Left lung (tissue), 10 donors: ENCODE measurements around the gene ERC2. TPM values are rescaled to one million over a fixed set of nuclear protein-coding genes. Genes with fewer than 3 reads are reported as not detected.
A peak's percentile ranks its signal among the peaks of the same experiment; 100 is the strongest.

ENCODE experiments used
- ATAC-seq: fragments of 200-7000 bp; cut with Tn5 transposase; one replicate; pipeline ENCODE4 v1.9.1; 2020; ENCODE audit warnings: moderate library complexity
- DNase-seq, 4 donors: peaks; one replicate each; pipeline ENCODE4 v3.0.0-alpha.2; 2013 to 2020
- H3K27ac ChIP-seq, 2 donors: fragments of 200-600 bp; sonication (generic) in 1 of 2; one replicate each; pipeline versions ENCODE4 v1.5.0 to v1.8.0; 2020 to 2021
- H3K27me3 ChIP-seq, 2 donors: fragments of 200-600 bp; sonication (generic) in 1 of 2; one replicate each; pipeline versions ENCODE4 v1.5.0 to v1.8.0; 2020 to 2021
- H3K36me3 ChIP-seq, 2 donors: fragments of 200-600 bp; sonication (generic) in 1 of 2; one replicate each; pipeline versions ENCODE4 v1.5.0 to v1.8.0; 2020 to 2021
- H3K4me1 ChIP-seq, 2 donors: fragments of 200-600 bp; one replicate each; pipeline ENCODE4 v1.8.0; 2021
- H3K4me3 ChIP-seq, 2 donors: fragments of 200-600 bp; sonication (generic) in 1 of 2; one replicate each; pipeline versions ENCODE4 v1.5.0 to v1.8.0; 2020 to 2021; ENCODE audit warnings: mild to moderate bottlenecking in 1 of 2
- H3K9me3 ChIP-seq, 2 donors: fragments of 200-600 bp; sonication (generic) in 1 of 2; one replicate each; pipeline versions ENCODE4 v1.5.0 to v1.8.0; 2020 to 2021
- intact Hi-C, 2 donors: fragments of 100-400 bp; cut with DNase I; formaldehyde crosslinking; loops; one replicate each; pipeline versions ENCODE4 v1.11.2 to v1.14.2; 2022
- polyA plus RNA-seq, 6 donors: library from polyadenylated mRNA; unstranded; fragments of 120-200 nt; gene quantifications; one replicate each; pipeline ENCODE4 v1.2.1, GENCODE V29; 2013; ENCODE audit not compliant: insufficient read length in 6 of 6
- total RNA-seq, 2 donors: library from RNA; stranded (reverse); fragmentation: NEBNext Ultra II Directional; extraction: Animal tissue kit (Norgen Biotek cat#: 25700); gene quantifications; one replicate each; pipeline ENCODE4 v1.2.1, GENCODE V29; 2021
- TF ChIP-seq, protein P1 (sequence below), 2 donors: fragments of 200-600 bp; sonication (generic) in 1 of 2; IDR thresholded peaks; one replicate each; pipeline versions ENCODE4 v1.5.0 to v1.8.0; 2021; ENCODE audit warnings: antibody characterized with exemption in 2 of 2
- donor health status: DM: no; HTN: yes; CAD: no.
- donor health status: DM: no; HTN: no; CAD: no.

ERC2 gene
- total and polyA plus RNA-seq, 8 donors = 1.6 to 3.3 (median 2.1) TPM

DNA sequence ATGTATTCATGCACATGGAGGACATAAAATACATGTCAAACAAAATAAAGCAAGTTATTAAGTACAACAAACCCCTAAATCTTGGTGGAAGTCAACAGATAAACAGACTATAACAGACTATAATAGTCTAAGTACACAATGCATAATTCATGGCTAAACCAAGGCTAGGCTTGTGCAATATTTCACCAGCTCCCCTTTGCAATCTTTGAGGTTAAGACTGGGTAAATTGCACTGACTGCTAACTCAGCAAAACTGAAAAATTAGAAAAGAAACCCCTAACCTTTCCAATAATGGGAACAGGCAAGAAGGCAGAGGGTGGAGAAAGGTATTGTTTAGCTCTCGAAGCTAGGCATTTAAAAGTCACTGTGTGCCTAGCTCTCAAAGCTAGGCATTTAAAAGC lies 676.3 kb downstream of the ERC2 start:
- no peaks in the 10 kb centered on the region for H3K36me3 ChIP-seq
- H3K9me3 ChIP-seq = no peaks in the 10 kb centered on the region
- H3K27me3 ChIP-seq = no peaks in the 10 kb centered on the region
- H3K4me3 ChIP-seq = no peak overlapping the region
- H3K4me1 ChIP-seq = no peaks in the 10 kb centered on the region
- ATAC-seq (peak; percentile 35), DNase-seq (no peak)
- intact Hi-C loops = no loop called here
- H3K27ac ChIP-seq = no peak overlapping the region
- TF ChIP-seq, protein P1, sequence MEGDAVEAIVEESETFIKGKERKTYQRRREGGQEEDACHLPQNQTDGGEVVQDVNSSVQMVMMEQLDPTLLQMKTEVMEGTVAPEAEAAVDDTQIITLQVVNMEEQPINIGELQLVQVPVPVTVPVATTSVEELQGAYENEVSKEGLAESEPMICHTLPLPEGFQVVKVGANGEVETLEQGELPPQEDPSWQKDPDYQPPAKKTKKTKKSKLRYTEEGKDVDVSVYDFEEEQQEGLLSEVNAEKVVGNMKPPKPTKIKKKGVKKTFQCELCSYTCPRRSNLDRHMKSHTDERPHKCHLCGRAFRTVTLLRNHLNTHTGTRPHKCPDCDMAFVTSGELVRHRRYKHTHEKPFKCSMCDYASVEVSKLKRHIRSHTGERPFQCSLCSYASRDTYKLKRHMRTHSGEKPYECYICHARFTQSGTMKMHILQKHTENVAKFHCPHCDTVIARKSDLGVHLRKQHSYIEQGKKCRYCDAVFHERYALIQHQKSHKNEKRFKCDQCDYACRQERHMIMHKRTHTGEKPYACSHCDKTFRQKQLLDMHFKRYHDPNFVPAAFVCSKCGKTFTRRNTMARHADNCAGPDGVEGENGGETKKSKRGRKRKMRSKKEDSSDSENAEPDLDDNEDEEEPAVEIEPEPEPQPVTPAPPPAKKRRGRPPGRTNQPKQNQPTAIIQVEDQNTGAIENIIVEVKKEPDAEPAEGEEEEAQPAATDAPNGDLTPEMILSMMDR (IDR thresholded peaks at IDR 0.05) = no peak

DNA sequence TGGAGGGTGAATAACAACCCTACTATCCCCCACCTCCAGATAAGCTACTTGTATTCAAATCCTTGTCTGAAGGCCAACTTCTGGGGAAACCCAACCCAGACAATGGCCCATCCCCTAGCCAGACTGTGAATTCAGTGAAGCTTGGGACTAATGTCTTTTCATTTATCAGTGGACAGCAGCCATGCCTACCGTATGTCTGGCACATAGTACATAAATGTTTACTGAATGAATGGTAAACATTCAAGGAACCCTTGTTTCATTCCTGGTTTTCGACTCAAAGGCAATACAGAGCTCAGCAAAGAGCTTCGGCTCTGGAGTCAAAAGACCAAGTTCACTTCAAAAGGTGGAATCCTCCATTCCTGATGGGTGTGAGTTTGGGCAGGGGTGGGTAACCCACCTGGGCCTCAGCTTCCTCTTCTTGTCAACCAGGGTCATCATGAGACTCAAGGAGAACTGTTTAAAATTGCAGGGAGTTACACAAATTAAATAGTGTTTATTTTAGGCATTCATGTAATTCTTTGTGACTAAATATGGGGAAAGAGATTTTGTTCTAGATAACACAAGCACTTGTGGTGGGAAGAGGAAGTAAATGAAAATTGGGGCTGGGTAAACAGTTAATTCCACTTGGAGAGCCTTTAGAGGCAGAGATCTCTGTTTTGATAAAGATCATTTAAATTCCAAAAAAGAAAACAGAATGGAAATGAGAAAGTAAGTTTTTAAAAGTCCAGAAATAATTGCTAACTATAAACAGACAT lies 677.5 kb downstream of the ERC2 start:
- DNase-seq (no peak), ATAC-seq (peak; percentile 71)
- TF ChIP-seq, protein P1 (IDR thresholded peaks at IDR 0.05) = no peak
- H3K4me3 ChIP-seq = no peak overlapping the region
- no peaks in the 10 kb centered on the region for H3K27me3 ChIP-seq
- H3K36me3 ChIP-seq = no peaks in the 10 kb centered on the region
- intact Hi-C loops = no loop called here
- H3K27ac ChIP-seq = peak overlapping the region in 1 of 2 donors; percentile 23
- no peaks in the 10 kb centered on the region for H3K4me1 ChIP-seq
- H3K9me3 ChIP-seq = no peaks in the 10 kb centered on the region

DNA sequence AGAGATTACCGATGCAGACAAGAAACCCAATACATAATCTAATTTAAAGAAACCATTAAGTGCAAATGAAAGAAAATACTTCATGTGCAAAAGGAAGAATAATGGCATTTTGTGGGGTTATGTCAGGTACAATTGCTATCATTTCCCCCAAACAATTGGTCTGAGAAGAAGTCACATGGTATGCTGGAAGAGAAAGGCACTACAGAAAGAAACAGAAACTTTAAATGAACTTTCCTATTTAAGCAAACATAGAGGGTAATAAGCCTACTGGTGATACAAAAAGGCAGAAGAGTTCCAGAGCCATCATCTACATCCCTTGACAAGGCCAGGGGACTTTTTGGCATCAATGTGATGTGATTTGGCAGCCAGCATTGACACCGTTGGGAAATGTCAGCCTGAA lies 678.8 kb downstream of the ERC2 start:
- DNase-seq (no peak), ATAC-seq (no peak)
- H3K4me1 ChIP-seq = no peaks in the 10 kb centered on the region
- no peak overlapping the region for H3K4me3 ChIP-seq
- H3K9me3 ChIP-seq = no peaks in the 10 kb centered on the region
- H3K27ac ChIP-seq = no peak overlapping the region
- no peaks in the 10 kb centered on the region for H3K36me3 ChIP-seq
- TF ChIP-seq, protein P1 (IDR thresholded peaks at IDR 0.05) = no peak
- no peaks in the 10 kb centered on the region for H3K27me3 ChIP-seq
- intact Hi-C loops = no loop called here

DNA sequence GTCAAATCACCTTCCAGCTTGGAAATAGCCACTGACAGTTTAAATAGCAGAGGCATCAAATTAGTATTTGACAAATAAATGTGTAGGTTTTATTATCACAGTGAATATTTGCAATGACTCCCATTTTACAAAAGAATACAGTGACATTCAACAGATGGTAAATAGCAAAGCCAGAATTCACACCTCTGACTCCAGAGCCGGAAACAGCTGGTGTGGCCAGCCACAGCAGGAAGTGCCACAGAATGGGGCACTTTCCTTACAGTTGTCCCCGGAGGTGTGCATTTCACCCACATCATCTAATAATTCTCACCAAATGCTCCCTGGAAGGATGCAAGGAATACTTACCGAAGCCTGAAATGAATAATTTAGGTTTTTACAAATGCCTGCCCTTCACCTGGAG lies 685.5 kb downstream of the ERC2 start:
- no peak overlapping the region for H3K4me3 ChIP-seq
- intact Hi-C loops = no loop called here
- ATAC-seq (no peak), DNase-seq (no peak)
- TF ChIP-seq, protein P1 (IDR thresholded peaks at IDR 0.05) = no peak
- H3K36me3 ChIP-seq = no peaks in the 10 kb centered on the region
- H3K27ac ChIP-seq = no peak overlapping the region
- H3K27me3 ChIP-seq = no peaks in the 10 kb centered on the region
- H3K4me1 ChIP-seq = no peaks in the 10 kb centered on the region
- H3K9me3 ChIP-seq = no peaks in the 10 kb centered on the region

DNA sequence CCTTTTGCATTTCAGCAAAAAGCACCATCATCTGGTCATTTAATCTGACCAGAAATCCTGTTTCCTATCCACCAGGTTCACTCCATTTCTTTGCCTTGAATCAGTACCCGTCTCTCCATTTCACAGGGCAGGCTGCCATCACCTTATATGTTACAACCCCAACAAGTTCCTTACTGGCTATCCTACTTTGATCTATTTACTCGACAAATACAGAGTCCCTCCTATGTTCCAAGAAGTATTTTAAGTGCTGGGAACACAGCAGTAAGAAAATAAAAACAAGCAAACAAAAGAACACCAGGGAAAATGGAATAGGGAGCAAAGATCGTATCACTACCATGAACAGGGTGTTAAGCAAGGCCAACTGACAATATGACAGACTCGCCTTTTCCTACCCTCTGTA lies 685.9 kb downstream of the ERC2 start:
- no peaks in the 10 kb centered on the region for H3K9me3 ChIP-seq
- H3K4me1 ChIP-seq = no peaks in the 10 kb centered on the region
- intact Hi-C loops = no loop called here
- ATAC-seq = no peak
- TF ChIP-seq, protein P1 (IDR thresholded peaks at IDR 0.05) = no peak
- H3K36me3 ChIP-seq = no peaks in the 10 kb centered on the region
- no peak overlapping the region for H3K27ac ChIP-seq
- H3K4me3 ChIP-seq = no peak overlapping the region
- no peaks in the 10 kb centered on the region for H3K27me3 ChIP-seq
- DNase-seq = no peak
